ENCODE data around the gene GPS2.

The GPS2 gene

GRCh38 chr17:7348478-7349242 lies 33.5 kb upstream of the GPS2 start:
- Histone ChIP-seq H3K9ac (ENCODE audit: low read length) (no peak overlapping the region), H3K4me2 (ENCODE audit: low read depth, low read length) (no peak overlapping the region)

GRCh38 chr17:7347630-7348477 lies 32.7 kb upstream of the GPS2 start:
- no peak overlapping the region for H3K27ac ChIP-seq (ENCODE audit: low read length)

More at GRCh38 chr17:7348478-7349242, 33.5 kb upstream of the GPS2 start:
- Histone ChIP-seq H3K27ac (ENCODE audit: low read length) (no peak overlapping the region), H3K36me3 (replicated peaks; ENCODE audit: insufficient read depth, low read length) (no peaks in the 10 kb centered on the region), H3K4me1 (ENCODE audit: low read length) (peaks cover 5% of the 10 kb centered on the region; the same call in 1 of the 2 replicates), H3K27me3 (replicated peaks; ENCODE audit: insufficient read depth, low read length) (no peaks in the 10 kb centered on the region), H4K20me1 (ENCODE audit: insufficient read depth, low read length) (no peaks in the 10 kb centered on the region), H3K9me2 (replicated peaks; ENCODE audit: insufficient read depth, low read length) (no peaks in the 10 kb centered on the region), H3K9me3 (replicated peaks; ENCODE audit: insufficient read depth, low read length) (no peaks in the 10 kb centered on the region), H2AFZ (ENCODE audit: low read length) (no peak overlapping the region), H3F3A (ENCODE audit: insufficient read depth, low read length) (0 out of 2 replicates have a peak, but pooled peaks cover 6% of the 10 kb centered on the region), H3K4me3 (ENCODE audit: low read length) (no peak overlapping the region), H3K79me2 (ENCODE audit: low read length) (no peaks in the 10 kb centered on the region)
- DNase-seq = no peak
- TF ChIP-seq EZH2phosphoT487 (IDR thresholded peaks at IDR 0.05; ENCODE audit: low read length) = no peak
- TF ChIP-seq EZH2 (optimal IDR thresholded peaks at IDR 0.05; ENCODE audit: low read depth, low read length) = no peak
- TF ChIP-seq CTCF (IDR thresholded peaks at IDR 0.05; ENCODE audit: low read length) = no peak

More at GRCh38 chr17:7347630-7348477, 32.7 kb upstream of the GPS2 start:
- Histone ChIP-seq H3K9me3 (replicated peaks; ENCODE audit: insufficient read depth, low read length) (no peaks in the 10 kb centered on the region), H3K79me2 (ENCODE audit: low read length) (no peaks in the 10 kb centered on the region), H2AFZ (ENCODE audit: low read length) (no peak overlapping the region), H3K27me3 (replicated peaks; ENCODE audit: insufficient read depth, low read length) (no peaks in the 10 kb centered on the region), H3K9me2 (replicated peaks; ENCODE audit: insufficient read depth, low read length) (no peaks in the 10 kb centered on the region), H3K9ac (ENCODE audit: low read length) (no peak overlapping the region), H3K4me1 (ENCODE audit: low read length) (peaks cover 5% of the 10 kb centered on the region; the same call in 1 of the 2 replicates), H3K4me2 (ENCODE audit: low read depth, low read length) (no peak overlapping the region), H3K4me3 (ENCODE audit: low read length) (no peak overlapping the region), H3F3A (ENCODE audit: insufficient read depth, low read length) (0 out of 2 replicates have a peak, but pooled peaks cover 6% of the 10 kb centered on the region), H3K36me3 (replicated peaks; ENCODE audit: insufficient read depth, low read length) (no peaks in the 10 kb centered on the region), H4K20me1 (ENCODE audit: insufficient read depth, low read length) (no peaks in the 10 kb centered on the region)
- no peak for TF ChIP-seq EZH2 (optimal IDR thresholded peaks at IDR 0.05; ENCODE audit: low read depth, low read length)
- no peak for TF ChIP-seq CTCF (IDR thresholded peaks at IDR 0.05; ENCODE audit: low read length)
- no peak for TF ChIP-seq EZH2phosphoT487 (IDR thresholded peaks at IDR 0.05; ENCODE audit: low read length)
- DNase-seq = no peak
